ENCODE measurements around the gene VDR.

Gene VDR

DNA sequence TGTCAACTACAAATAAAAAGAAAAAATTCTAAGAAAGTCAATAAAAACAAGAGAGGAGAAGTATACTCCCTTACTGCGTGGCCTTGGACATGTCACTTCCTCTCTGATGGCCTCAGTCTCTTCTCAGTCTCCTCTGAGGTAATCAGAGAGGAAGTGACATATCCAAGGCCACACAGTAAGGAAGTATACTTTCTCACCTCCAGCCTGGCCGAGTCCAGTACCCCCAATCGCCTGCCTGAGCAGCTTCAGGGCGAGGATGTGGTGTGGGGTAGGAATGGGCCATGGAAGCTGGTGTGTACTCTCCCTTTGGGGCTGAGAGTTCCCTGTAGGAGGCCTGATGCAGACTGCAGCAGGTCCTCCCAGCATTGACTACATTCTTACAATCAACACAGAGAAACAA lies 15.8 kb downstream of the VDR start:
- peak; percentile 28 for DNase-seq

DNA sequence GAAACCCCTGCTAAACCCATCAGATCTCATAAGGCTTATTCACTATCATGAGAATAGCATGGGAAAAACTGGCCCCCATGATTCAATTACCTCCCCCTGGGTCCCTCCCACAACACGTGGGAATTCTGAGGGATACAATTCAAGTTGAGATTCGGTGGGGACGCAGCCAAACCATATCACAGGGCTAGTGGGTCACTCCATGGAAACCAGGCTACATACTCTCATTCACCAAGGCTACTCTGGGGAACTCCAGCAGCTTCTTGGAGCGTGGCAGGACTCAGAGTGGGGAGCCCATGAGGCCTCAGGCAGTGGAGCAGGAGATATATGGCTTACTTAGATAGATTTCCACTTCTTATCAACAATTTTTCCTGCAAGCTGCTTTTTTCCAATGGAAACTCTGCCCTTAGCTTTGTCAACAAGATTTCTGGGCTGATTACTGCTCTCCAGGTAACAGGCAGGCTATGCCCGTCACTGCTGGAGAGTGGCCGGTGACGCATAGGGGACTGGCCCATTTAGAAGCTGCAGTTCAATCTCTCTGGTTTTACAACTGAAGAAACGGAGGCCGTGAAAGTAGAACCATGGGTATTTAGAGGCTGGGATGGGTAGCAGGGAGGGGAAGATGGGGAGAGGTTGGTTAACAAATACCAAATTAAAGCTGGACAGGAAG lies 16.5 kb downstream of the VDR start:
- no peak for DNase-seq

DNA sequence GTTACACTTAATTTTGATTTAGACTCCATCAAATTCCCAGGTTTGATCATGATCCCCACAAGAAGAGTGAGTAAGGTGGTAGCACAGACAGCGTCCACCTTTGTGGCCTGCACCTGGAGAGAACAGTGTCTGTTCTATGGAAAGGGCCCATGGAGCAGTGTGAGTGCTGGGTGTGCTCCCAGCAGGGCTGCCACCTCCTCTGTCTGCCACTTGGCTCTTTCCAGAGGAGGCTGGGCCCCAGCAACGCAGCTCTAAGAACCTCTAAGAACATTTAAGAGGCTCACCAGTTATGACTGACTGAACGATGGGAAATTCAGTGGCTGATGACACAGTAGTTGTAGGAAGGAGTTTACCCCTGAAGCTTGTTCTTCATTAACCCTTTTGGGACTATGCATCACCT lies 17.3 kb downstream of the VDR start:
- DNase-seq: no peak

DNA sequence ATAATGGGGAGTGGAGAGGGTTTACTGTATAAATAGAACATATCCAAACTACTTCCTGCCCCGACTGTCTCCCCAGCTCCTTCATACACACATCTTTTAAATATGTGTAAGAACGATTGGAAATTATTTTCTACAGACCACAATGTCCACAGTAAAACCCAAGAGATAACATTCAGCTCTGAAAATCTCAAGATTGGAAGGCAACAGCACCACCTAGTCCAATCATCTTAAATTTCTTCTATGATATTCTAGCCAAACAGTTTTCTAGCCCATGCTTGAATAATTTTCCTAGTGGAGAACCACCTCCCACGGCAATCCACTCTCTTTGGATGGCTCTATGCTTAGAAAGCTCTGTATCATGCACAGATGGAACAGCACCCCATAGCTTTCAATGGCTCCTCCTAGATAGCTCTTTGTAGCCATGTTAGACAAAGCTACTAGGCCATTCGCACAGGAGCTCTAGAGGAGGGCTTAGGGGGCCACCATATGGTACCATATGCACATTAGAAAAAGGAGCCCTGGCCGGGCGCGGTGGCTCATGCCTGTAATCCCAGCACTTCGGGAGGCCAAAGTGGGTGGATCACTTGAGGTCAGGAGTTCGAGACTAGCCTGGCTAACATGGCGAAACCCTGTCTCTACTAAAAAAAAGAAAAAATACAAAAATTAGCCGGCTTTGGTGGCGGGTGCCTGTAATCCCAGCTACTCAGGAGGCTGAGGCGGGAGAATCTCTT lies 18.1 kb downstream of the VDR start:
- no peak for DNase-seq

DNA sequence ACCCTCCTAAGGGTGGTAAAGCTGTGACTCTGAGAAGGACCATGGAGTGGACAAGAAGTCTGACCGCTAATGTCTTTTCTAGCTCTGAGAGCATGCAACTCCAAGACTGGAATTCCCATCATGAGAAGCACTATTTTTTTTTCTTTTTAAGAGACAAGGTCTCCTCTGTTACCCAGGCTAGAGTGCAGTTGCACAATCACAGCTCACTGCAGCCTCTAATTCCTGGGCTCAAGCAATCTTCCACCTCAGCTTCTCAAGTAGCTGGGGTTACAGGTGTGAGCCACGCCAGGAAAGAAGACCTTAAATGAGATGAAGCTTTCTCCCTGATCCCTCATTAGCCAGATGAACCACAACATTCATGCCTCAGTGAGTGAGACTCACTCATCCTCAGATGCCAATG lies 19.2 kb downstream of the VDR start:
- DNase-seq: no peak

DNA sequence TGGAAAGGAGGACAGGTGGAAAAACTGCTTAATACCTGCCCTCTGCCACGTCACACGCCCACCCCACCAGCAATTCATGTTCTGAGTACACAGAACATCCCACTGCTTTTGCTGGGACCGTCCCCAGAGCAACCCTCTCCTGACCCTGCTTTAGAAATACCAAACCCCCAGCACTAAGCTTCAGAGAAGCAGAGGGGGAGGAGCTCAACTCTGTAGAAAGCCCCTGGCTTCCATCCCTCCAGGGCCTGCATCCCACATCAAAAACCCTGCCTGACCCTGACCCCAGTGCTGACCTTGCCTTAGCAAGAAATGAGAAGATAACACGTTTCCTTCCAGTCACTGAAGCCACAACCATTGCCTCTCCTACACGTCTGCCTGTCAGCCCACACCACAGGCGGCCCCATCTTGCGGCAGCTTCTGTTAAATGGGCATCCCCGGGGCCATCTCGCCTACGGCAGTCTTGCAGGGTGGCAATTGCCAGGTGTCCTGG lies 19.7 kb downstream of the VDR start:
- no peak for DNase-seq

DNA sequence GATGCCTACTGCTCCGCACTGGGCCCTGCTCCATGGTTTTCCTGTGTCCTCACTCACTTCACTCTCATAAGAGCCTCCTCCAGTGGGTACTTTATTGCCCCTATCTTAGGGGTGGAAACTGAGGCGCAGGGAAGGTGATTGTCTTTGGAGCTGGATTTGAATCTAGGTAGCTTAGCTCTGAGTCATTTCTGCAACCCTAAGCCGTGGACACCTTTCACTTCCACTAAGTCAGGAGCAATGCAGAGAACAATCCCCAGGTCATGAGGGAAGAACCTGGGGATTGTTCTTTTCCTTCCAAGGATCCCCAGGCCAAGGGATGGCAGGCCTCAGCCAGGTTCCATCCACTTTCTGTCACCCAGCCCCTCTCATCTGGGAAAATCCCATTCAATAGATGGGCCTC lies 20.3 kb downstream of the VDR start:
- DNase-seq: no peak

DNA sequence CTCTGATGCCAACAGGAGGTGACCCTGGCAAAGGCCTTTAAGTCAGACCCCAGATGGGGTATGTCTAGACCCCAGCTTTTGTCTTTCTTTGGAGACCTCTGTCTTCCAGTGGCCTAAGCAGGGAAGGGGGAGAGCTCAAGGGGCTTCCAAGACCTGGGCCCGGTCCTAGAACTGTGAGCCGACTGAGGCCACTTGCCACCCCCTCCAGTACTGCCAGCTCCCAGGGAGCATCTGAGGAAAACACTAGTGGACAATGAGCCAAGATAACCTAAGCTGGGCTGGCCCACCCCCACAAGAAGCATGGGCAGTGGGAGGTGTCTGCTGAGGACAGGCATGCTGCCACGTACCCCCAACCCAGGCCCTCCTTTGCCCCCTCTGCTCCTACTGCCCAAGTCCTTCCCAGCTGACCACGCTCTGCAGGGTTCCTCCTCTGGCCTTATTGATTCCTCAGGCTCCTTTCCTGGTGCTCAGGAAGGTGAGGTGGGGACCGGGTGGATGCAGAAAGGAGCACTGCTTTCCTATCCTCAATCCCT lies 21.1 kb downstream of the VDR start:
- no peak for DNase-seq

DNA sequence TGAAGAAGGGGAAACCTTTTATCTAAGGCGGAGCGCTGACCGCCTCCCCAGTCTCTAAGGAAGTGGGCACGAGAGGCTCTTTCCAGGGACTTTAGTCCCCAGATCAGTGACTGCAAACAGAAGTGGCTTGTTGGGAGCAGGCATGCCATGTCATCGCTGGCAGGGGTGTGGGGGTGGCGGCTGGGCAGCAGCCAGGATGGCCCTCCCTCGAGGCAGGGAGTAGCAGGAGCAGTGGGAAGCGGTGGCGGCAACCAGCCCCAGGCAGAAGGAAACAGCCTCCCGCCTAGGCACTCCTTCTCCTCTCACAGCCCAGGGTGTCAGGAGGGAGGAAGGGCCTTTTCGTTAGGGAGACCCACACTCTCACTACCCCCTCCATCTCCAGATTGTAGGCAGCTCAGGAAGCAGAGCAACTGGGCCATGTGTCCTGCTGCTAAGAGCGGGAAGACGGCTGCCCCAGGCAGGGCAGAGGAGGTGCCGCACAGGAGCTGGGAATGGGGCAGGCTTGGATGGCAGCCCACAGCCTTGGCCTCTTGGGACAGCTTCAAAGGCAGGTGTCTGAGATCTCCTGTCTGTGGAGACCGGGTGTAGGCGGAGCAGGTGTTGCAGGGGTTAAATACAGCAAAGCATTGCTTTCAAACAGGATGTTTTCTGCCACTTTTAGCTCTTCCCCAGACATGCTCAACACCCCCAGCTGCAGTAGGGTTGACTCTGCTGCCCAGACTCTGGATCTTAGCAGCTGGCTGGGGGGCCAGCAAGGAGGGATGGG lies 21.8 kb downstream of the VDR start:
- DNase-seq: no peak

DNA sequence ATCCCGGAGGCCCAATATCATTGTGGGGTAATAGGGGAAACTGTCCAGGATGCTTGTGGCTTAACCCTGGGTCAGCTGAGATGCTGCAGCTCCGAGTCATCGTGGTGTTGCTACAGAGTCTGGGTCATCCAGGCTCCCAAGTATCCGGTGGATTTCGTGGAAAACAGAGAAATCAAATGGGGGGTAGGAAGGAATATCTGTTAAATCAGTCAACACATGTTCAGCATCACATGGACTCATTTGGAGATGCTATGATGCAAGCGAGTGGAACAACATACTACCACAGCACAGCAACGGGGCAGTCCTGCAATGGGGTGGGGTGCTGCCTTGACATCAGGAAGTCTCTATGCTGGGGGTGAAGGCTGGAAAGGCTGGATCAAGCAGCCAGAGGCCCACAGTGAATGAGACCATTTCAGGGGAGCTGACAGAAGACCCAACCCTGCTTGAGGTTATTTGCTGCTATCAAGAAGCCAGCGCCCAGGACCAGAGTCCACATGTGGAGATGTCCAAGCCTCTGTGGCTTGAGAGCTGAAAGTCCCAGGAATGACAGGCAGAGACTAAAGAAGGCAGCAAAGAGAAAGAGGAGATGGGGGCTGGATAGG lies 22.9 kb downstream of the VDR start:
- DNase-seq: no peak

DNA sequence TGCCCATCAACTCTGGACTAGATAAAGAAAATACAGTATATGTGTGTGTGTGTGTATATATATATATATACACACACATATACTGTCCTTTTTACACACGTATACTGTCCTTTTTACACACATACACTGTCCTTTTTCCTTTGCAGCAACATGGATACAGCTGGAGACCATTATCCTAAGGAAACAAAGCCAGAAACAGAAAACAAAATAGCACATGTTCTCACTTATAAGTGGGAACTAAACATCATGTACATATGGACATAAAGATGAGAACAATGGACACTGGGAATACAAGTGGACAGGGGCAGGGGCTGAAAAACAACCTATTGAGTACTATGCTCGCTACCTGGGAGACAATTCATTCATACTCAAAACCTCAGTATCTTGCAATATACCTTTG lies 23.7 kb downstream of the VDR start:
- DNase-seq: no peak

DNA sequence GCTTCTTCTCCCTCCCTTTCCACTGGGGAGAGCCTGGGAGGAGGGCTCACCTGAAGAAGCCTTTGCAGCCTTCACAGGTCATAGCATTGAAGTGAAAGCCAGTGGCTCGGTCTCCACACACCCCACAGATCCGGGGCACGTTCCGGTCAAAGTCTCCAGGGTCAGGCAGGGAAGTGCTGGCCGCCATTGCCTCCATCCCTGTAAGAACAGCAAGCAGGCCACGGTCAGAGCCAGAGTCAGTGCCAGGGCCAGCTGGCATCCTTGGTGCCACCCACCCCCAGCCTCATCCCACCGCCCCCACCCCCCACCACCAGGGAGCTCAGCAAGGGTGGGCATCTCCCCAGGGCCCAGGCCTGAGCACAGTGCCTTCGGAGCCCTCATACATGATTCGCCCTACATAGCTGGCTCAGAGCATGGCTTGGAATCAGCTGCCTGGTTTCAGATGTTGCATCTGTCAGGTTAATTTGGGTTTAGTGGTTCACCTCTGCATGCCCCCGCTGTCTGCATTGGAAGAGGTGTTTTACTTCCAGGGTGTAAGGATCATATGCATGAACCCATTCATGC lies 25.8 kb downstream of the VDR start:
- no peak for DNase-seq

DNA sequence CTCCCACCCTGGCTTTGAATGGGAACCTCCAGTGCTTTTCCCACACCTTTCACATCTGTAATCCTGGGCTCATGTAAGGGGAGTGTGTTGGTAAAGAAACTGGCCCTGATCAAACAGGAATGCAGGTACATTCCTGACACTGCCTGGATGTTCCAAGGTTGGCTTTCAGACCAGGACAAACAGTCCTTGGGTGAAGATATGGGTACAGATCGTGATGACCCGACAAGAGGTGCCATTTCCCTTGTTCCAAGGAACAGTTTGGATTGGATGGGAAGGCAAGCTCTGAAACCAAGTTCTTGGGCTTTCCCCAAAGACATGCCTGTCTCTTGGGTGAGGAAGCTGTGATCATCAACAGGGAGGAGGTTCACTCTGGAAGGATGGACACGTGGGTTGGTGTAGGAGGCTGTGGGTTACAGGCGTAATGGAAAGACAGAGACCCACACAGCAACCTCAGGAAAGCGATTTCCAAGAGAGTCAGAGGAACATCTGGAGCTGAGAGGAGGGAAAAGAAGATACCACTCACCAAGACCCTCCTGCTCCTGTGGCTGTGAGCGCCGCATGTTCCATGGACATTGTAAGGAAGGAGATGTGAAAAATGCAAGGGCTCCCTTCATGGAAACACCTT lies 26.4 kb downstream of the VDR start:
- DNase-seq: no peak

DNA sequence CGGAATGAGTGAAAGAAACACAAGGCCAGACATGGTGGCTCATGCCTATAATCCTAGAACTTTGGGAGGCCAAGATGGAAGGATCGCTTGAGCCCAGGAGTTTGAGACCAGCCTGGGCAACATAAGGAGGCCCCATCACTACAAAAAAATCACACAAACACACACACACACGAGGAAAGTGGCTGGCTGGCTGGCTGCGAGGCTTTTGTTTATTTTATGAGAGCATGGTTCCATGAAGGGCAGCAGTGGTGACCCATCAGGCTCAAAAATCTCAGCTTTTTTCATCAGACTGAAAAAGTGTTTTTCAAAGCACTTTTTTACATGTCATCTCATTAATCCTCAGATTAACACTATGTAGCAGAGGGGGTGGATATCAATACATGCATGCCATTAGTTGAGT lies 27.7 kb downstream of the VDR start:
- DNase-seq: no peak

DNA sequence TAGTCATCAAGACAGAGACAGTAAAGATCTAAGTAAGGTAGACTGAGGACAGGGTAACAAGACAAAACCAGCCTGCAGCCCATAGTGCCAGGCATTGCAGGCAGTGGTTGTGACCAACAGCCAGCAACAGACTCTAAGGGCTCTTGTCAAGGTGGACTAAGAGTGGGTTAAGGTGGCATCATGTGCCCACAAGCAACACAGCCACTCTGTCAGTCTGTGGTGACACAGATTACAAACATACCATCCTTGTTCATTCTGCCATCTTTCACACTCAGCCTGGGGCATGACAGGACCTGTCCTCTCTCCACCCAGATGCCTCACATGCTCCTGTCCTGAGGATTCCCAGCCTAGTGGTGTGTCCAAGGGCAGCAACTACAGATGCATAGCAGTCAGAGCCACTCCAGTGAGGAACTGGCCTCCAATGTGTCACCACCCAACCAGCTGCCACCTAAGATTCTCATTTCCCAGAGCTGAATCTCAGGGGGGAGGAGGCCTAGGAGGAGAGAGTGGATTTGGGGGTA lies 28.3 kb downstream of the VDR start:
- no peak for DNase-seq

DNA sequence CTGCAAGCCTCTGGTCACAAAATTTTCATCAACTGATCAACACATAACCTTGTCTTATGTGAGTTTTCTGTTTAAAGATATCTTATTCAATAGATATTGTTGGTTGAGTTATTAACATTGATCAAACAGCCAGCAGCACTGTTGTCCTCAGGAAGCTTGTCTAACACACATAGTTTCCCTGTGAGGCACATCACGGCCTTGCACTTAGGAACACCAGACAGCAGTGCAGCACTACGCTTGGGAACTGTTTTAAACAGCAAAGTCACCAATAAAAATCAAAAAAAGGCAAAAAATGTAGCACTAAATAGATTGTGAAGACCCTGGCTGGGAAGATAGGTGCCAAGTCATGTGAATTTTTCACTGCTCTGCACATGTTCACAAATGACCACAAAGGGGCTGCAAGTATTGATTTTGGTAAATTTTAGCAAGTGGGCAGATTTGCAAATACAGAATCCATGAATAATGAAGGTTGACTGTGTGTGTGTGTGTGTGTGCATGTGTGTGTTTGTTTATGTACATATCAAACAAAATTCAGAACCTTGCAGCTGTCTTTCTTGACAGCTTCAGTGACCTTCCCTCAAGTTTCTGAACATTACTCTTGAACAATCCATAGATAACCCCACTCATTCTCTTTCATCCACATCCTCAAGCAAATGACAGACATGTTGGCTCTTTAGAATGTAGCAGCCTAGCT lies 28.9 kb downstream of the VDR start:
- DNase-seq: no peak

DNA sequence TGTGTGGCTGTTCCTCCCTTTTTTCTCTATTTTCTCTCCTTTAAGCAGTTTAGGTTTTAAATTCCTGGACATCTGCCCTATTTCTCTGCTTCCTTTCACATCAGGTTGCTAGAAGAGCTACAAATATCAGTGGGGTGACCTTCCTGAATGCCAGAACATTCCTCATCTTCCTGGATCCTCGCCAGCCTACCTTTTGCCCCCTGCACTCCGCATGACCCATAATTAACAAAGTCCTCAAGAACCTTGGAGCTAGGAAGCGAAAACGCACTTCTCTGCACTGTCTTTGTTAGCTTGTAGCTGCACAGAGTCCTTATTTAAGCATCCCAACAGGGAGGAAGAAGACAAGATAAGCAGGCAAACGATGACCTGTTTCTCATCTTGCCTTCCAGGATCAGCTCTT lies 30.5 kb downstream of the VDR start:
- no peak for DNase-seq

DNA sequence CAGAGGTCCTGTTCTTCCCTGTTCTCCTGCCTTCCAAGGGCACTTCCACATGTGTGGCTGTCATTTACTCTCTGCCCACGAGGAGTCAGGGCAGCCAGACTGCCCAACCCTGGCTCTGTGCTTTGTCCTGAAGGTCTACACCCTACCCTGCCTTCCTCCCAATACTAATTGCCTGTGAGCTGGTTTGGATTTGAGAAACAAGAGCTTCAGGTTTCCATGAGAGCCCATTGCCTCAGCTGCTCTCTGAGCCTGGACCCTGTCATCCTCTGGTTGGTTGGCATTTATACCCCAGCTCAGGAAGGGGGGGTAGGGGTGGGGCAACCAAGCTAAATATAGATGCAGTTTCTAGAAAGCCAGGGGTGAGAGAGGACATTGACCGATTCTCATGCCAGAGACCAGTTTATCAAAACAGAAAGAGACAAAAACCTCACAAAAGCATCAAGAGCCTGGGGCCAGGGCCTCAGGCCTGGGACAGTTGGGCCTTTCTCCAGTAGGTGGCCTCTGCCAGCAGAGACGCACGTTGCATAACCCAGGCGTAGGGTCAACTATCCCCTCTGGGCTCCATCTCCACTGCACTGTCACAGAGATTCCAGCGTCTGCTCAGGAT lies 34.5 kb downstream of the VDR start:
- no peak for DNase-seq

DNA sequence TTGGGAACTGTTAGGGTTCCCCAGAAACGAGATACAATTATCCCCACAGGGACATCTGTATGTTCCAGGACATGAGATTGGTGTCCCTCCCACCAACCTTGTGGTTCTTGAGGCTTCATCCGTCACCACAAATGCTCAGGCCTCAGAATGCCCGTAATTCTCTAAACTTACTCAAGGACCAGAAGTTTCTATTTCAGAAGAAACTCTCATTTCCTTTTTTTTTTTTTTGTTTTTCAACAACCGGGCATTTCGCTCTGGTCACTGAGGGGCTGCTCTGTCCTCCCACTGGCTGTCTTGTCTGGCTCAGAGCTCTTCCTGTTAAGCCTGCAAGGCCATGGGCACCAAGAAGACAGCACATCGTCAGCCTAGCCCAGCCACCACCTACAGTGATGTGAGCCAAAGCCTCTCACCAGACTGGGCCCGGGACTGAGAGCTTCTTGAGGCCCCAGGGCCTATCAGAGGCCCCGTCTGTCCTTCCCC lies 36.2 kb downstream of the VDR start:
- DNase-seq: no peak

DNA sequence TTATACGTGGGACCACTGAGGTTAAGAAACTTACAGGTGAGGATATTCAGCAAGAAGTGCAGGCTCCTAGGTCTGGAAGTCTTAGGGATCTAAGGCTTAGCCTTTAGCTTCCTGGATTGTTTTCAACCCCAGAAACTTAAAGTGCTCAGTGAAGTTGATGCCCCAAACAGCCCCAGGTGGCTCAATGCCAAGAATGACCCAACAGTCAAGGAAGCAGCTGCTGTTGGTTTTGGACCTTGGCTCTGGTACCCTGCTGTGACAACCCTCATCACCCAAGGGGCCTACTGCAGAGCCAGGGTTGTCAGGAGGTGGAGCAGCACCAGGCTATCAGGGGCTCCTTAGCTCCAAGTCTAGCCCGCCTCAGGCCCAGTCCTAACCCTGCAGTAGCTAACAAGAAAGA lies 36.8 kb downstream of the VDR start:
- no peak for DNase-seq

DNA sequence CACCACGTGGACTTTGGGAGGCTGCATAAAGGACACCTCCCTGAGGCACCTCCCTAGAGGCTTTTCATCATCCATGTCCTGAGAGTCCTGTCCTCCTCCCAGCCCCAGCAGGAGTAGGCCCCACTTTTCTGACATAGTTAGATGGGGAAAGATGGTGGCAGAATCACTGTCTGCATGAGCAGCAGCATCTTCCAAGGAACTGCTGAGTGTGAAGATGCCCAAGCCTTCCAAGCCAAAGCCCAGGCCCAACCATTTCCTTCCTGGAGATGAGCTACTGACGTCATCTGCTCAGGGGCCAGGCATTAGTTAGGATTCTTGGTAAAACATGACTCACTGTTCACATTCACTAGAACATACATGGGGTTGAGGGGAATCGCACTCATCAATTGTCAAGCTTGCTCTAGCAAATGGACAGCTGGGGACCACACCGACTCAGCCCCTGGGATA lies 37.3 kb downstream of the VDR start:
- no peak for DNase-seq

All from NK-92 treated with Interleukin-12 subunit alpha and Interleukin-12 subunit beta, amount 100 ng/mL, for 24 hours (cell line).